H9 (cell line): ENCODE data around the gene LRIG3. TPM values are rescaled to one million over a fixed set of nuclear protein-coding genes. Genes with fewer than 3 reads are reported as not detected.
A peak's percentile ranks its signal among the peaks of the same experiment; 100 is the strongest.

Experiments
- DNase-seq: peaks from one replicate; pipeline ENCODE4 v3.0.0-alpha.2; 2017
- H2AFZ ChIP-seq: one replicate; pipeline ENCODE4 v1.6.1; 2013; ENCODE audit warnings: mild to moderate bottlenecking, low read length, control low read depth, moderate library complexity
- H2AK5ac ChIP-seq: 2 replicates; pipeline ENCODE4 v1.6.1; 2013; ENCODE audit warnings: low read length, control low read depth, mixed read lengths; ENCODE audit not compliant: insufficient read length
- H2BK120ac ChIP-seq: one replicate; pipeline ENCODE4 v1.6.1; 2013; ENCODE audit warnings: low read depth, mild to moderate bottlenecking, low read length, control low read depth, inconsistent platforms; ENCODE audit not compliant: poor library complexity, severe bottlenecking
- H2BK12ac ChIP-seq: 2 replicates; pipeline ENCODE4 v1.6.1; 2013; ENCODE audit warnings: low read length, control low read depth, mixed read lengths, low read depth; ENCODE audit not compliant: insufficient read length
- H2BK15ac ChIP-seq: 2 replicates; pipeline ENCODE4 v1.6.1; 2013; ENCODE audit warnings: low read depth, low read length, control low read depth
- H2BK20ac ChIP-seq: one replicate; pipeline ENCODE4 v1.6.1; 2013; ENCODE audit warnings: low read depth, mild to moderate bottlenecking, low read length, control low read depth, inconsistent platforms; ENCODE audit not compliant: poor library complexity, severe bottlenecking
- H2BK5ac ChIP-seq: 2 replicates; pipeline ENCODE4 v1.6.1; 2013; ENCODE audit warnings: low read length, control low read depth, mixed read lengths; ENCODE audit not compliant: insufficient read length
- H3K14ac ChIP-seq: 2 replicates; pipeline ENCODE4 v1.6.1; 2013; ENCODE audit warnings: low read length, control low read depth; ENCODE audit not compliant: insufficient read depth
- H3K18ac ChIP-seq: 2 replicates; pipeline ENCODE4 v1.6.1; 2013; ENCODE audit warnings: low read depth, mild to moderate bottlenecking, mixed read lengths, low read length, control low read depth; ENCODE audit not compliant: insufficient read length
- H3K23ac ChIP-seq: 2 replicates; pipeline ENCODE4 v1.6.1; 2013; ENCODE audit warnings: low read length, control low read depth, mixed read lengths, low read depth; ENCODE audit not compliant: insufficient read length
- H3K23me2 ChIP-seq: 2 replicates; pipeline ENCODE4 v1.6.1; 2013; ENCODE audit warnings: low read depth, mild to moderate bottlenecking, mixed read lengths, low read length, control low read depth; ENCODE audit not compliant: insufficient read length, poor library complexity, severe bottlenecking
- H3K27ac ChIP-seq: 2 replicates; pipeline ENCODE4 v1.5.1; 2013; ENCODE audit warnings: low read length, control low read depth, mixed read lengths, low read depth; ENCODE audit not compliant: insufficient read length
- H3K27me3 ChIP-seq: 2 replicates; pipeline ENCODE4 v1.6.1; 2013; ENCODE audit warnings: low read length, control low read depth, inconsistent platforms; ENCODE audit not compliant: insufficient read depth
- H3K4ac ChIP-seq: 2 replicates; pipeline ENCODE4 v1.6.1; 2013; ENCODE audit warnings: low read depth, mild to moderate bottlenecking, control low read depth, inconsistent platforms, low read length, moderate library complexity
- H3K4me1 ChIP-seq: 2 replicates; pipeline ENCODE4 v1.6.1; 2013; ENCODE audit warnings: low read length, control low read depth, inconsistent platforms; ENCODE audit not compliant: insufficient read depth
- H3K4me2 ChIP-seq: 2 replicates; pipeline ENCODE4 v1.6.1; 2013; ENCODE audit warnings: low read length, control low read depth, mixed read lengths; ENCODE audit not compliant: insufficient read length, insufficient read depth
- H3K56ac ChIP-seq: 2 replicates; pipeline ENCODE4 v1.6.1; 2013; ENCODE audit warnings: low read depth, mild to moderate bottlenecking, mixed read lengths, low read length, control low read depth; ENCODE audit not compliant: insufficient read length
- H3K79me1 ChIP-seq: 2 replicates; pipeline ENCODE4 v1.6.1; 2013; ENCODE audit warnings: low read depth, mild to moderate bottlenecking, moderate library complexity, low read length, control low read depth, inconsistent platforms; ENCODE audit not compliant: insufficient read depth, poor library complexity, severe bottlenecking
- H3K79me2 ChIP-seq: 2 replicates; pipeline ENCODE4 v1.6.1; 2013; ENCODE audit warnings: low read length, control low read depth, inconsistent platforms; ENCODE audit not compliant: insufficient read depth
- H3K9ac ChIP-seq: 2 replicates; pipeline ENCODE4 v1.6.1; 2013; ENCODE audit warnings: low read length, control low read depth, mixed read lengths; ENCODE audit not compliant: insufficient read length; ENCODE audit errors: extremely low read depth
- H3K9me3 ChIP-seq: one replicate; pipeline ENCODE4 v1.6.1; 2013; ENCODE audit warnings: low read depth, low read length, inconsistent platforms; ENCODE audit not compliant: control insufficient read depth
- H3T11ph ChIP-seq: one replicate; pipeline ENCODE4 v1.6.1; 2013; ENCODE audit warnings: mild to moderate bottlenecking, low read length, control low read depth, inconsistent platforms
- H4K20me1 ChIP-seq: one replicate; pipeline ENCODE4 v1.6.1; 2013; ENCODE audit not compliant: control insufficient read depth, insufficient read length, insufficient read depth
- H4K5ac ChIP-seq: 2 replicates; pipeline ENCODE4 v1.6.1; 2013; ENCODE audit warnings: low read depth, mild to moderate bottlenecking, mixed read lengths, low read length, control low read depth; ENCODE audit not compliant: insufficient read length
- H4K8ac ChIP-seq: replicated peaks from 2 replicates; pipeline ENCODE4 v1.6.1; 2013; ENCODE audit warnings: low read length, control low read depth, mixed read lengths, low read depth; ENCODE audit not compliant: insufficient read length
- H4K91ac ChIP-seq: 2 replicates; pipeline ENCODE4 v1.6.1; 2013; ENCODE audit warnings: low read depth, mild to moderate bottlenecking, moderate library complexity, mixed read lengths, low read length, control low read depth; ENCODE audit not compliant: insufficient read length
- H3K27ac Mint-ChIP-seq, 3 experiments: 2 replicates in 2 of 3; 3 replicates in 1 of 3; pipeline ENCODE4 v1.8.0; 2020 to 2021; ENCODE audit warnings: mixed read lengths in 3 of 3, mild to moderate bottlenecking in 1 of 3, moderate library complexity in 1 of 3
- H3K27me3 Mint-ChIP-seq: 2 replicates; pipeline ENCODE4 v1.8.0; 2021; ENCODE audit warnings: low read depth, mild to moderate bottlenecking, moderate library complexity, mixed read lengths
- H3K36me3 Mint-ChIP-seq, 3 experiments: 2 replicates in 2 of 3; 3 replicates in 1 of 3; pipeline ENCODE4 v1.8.0; 2020 to 2021; ENCODE audit warnings: low read depth in 3 of 3, mixed read lengths in 3 of 3; ENCODE audit not compliant: insufficient read depth in 1 of 3
- H3K4me1 Mint-ChIP-seq, 2 experiments: 2 replicates each; pipeline ENCODE4 v1.8.0; 2020; ENCODE audit warnings: mixed read lengths in 2 of 2
- H3K4me3 Mint-ChIP-seq, 2 experiments: 2 replicates in 1 of 2; 3 replicates in 1 of 2; pipeline ENCODE4 v1.8.0; 2020 to 2021; ENCODE audit warnings: mild to moderate bottlenecking in 2 of 2, mixed read lengths in 2 of 2, moderate library complexity in 1 of 2
- H3K9me3 Mint-ChIP-seq, 2 experiments: 2 replicates in 1 of 2; 3 replicates in 1 of 2; pipeline ENCODE4 v1.8.0; 2020; ENCODE audit warnings: mild to moderate bottlenecking in 2 of 2, mixed read lengths in 2 of 2, moderate library complexity in 1 of 2
- CTCF ChIP-seq: fragments of 200-600 bp; sonication (generic); conservative IDR thresholded peaks from 3 replicates; pipeline ENCODE4 v1.8.0; 2021; ENCODE audit warnings: antibody characterized with exemption, mild to moderate bottlenecking
- WGBS: extraction: QIAGEN DNeasy Blood & Tissue Kit; methylation state at CpG from one replicate; pipeline ENCODE4 v1.1.7; 2013; ENCODE audit warnings: missing lambda C conversion rate, low lambda C conversion rate, mixed read lengths; ENCODE audit not compliant: insufficient read length; ENCODE audit errors: extremely low coverage; 5-methylcytosine and 5-hydroxymethylcytosine counted together
- total RNA-seq: library from RNA; stranded (reverse); gene quantifications from 2 replicates; pipeline ENCODE4 v1.2.1, GENCODE V29; 2021

LRIG3 gene
- total RNA-seq, 1 experiment from 2014 or later = 10.9 TPM

DNA sequence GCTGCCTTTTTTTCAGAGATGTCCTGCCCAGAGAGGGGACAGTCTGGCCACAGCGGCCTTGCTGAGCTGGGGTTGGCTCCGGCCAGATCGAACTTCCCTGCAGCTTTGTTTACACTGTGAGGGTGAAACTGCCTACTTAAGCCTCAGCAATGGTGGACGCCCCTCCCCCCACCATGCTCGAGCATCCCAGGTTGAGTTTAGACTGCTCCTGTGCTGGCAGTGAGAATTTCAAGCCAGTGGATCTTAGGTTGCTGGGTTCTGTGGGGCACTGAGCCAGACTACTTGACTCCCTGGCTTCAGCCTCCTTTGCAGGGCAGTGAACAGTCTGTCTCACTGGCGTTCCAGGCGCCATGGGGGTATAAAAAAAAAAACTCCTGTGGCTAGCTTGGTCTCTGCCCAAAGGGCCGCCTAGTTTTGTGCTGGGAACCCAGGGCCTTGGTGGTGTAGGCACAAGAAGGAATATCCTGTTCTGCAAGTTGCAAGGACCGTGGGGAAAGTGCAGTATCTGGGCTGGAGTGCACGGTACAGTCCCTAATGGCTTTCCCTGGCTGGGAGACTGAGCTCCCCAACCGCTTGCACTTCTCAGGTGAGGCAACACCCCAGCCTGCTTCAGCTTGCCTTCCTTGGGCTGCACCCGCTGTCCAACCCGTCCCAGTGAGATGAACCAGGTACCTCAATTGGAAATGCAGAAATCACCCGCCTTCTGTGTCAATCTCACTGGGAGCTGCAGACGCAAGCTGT, 79.1 kb downstream of the LRIG3 start:
- peak overlapping the region in 1 of 3 experiments; percentile 34; a peak in 1 of 7 replicates for H3K27ac Mint-ChIP-seq
- Histone ChIP-seq H4K20me1 (no peaks in the 10 kb centered on the region), H3K27ac (no peak overlapping the region), H3K23ac (no peak overlapping the region), H3K23me2 (no peaks in the 10 kb centered on the region), H4K5ac (no peak overlapping the region), H3K27me3 (no peaks in the 10 kb centered on the region), H2BK20ac (no peak overlapping the region), H3K79me2 (no peaks in the 10 kb centered on the region), H3K9ac (no peak overlapping the region), H3K14ac (0 out of 2 replicates have a peak overlapping the region, but pooled peaks have one; percentile 5), H3K9me3 (no peaks in the 10 kb centered on the region), H2BK120ac (no peak overlapping the region), H3K79me1 (no peaks in the 10 kb centered on the region), H3K56ac (no peak overlapping the region), H3K4me1 (no peaks in the 10 kb centered on the region; the same call in 1 of the 2 replicates), H2AK5ac (no peak overlapping the region), H2BK15ac (no peak overlapping the region), H3K4ac (no peak overlapping the region), H3K4me2 (no peak overlapping the region), H2BK5ac (no peak overlapping the region), H3K18ac (no peak overlapping the region), H4K91ac (no peak overlapping the region), H2BK12ac (no peak overlapping the region), H3T11ph (no peak overlapping the region), H2AFZ (no peak overlapping the region), H4K8ac (no peak overlapping the region)
- peaks cover 3 to 15% (median 5%) of the 10 kb centered on the region in 3 experiments; a peak in 5 of 7 replicates for H3K36me3 Mint-ChIP-seq
- WGBS = no CpG with 5 or more reads among the region's 15 CpGs
- TF ChIP-seq CTCF = no peak
- peaks cover 13% of the 10 kb centered on the region in 2 experiments for H3K9me3 Mint-ChIP-seq
- H3K27me3 Mint-ChIP-seq = peaks cover 3% of the 10 kb centered on the region
- DNase-seq = peak; percentile 59
- peaks cover 8 to 9% of the 10 kb centered on the region in 2 experiments; a peak in 2 of 4 replicates for H3K4me1 Mint-ChIP-seq
- no peak overlapping the region for H3K4me3 Mint-ChIP-seq
